Measurements from ENCODE around the gene FZD10.

Gene FZD10

DNA sequence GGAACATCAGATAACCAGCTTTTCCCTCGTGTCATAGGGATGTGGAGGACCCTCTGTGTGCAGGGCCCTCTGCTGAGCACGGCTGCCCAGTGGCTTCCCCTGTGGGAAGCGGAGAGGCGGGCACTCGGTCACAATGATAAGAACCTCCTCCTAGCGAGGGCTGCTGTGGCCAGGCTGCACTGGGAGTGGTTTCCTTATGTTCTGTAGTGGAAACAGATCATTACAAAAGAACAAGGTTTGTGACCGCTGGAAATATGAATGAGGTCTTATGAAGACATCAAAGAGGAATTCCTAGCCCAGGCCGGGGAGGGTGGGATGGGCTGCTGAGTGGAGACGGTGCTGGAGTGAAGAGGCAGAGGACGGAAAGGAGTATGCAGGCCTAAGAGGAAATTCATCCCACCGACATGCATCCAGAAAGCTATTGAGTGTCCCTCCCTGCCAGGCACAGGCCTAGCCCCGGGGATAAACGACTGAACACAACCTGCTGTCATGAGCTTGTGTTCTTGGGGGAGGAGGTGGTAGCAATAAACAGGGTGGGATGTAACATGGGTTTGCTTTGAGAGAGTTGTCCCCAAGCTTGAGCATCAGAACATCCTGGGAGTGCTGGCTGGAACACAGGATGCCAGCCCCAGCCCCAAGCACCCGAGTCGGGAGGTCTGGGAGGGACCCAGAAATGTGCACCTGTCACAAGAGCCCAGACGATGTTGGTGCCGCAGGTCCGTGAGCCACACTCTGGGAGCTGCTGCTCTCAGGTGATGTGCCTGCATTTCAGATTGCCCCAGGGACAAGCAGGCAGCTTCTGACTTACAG is 37.5 kb downstream of the FZD10 start:
- DNase-seq (ENCODE audit: low read depth): no peak
- H3K4me3 ChIP-seq (ENCODE audit: low read depth, low read length): no peak overlapping the region

DNA sequence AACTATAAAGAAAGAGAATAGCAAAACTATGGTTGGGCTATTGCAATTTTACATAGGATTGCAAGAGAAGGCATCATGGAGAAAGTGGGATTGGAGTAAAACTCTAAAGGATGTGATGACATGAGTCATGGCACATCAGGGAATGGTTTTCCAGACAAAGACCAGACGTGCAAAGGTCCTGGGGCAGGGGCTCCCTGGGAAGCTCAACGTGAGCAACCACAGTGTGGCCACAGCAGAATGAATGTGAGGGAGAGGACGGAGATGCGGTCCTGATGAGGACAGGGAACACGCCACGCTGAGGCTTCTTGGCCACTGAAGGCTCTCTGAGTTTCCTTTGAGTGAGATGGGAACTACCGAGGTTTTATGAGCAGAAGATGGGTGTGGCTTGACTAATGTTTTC is 38.2 kb downstream of the FZD10 start:
- no peak overlapping the region for H3K4me3 ChIP-seq (ENCODE audit: low read depth, low read length)
- DNase-seq (ENCODE audit: low read depth): no peak

DNA sequence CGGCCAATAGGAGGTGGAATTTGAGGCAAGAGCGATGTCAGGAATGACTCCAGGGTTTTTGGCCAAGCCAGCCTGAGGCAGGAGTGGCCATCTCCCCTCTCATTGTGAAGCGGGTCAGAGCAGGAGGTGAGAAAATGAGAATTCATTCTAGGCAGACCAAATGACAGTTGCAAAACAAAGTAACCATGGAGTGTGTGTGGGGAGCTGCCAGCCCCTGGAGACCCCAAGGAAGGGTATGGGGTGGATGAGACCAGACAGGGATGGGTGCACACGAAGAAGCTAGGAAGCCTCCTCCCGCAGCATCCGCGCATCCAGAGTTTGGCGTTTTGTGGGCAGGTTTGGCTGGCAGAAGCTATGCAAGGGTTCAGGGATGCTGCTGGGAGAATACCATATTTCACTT is 38.8 kb downstream of the FZD10 start:
- DNase-seq (ENCODE audit: low read depth): no peak

DNA sequence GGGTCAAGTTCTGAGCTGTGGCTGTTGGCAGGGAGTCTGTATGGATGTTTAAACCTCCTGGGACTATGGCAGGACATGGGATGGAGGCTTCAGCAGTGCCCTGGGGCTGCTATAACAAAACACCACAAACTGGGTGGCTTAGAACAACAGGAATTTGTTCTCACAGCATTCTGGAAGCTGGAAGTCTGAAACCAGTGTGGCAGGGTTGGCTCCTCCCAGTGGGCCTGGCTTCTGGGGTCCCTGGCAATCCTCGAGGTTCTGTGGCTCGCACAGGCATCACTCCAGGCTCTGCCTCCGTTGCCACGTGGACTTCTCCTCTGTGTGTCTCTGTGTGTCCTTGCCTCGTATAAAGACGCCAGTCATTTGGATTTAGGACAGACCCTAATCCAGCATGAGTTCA is 39.9 kb downstream of the FZD10 start:
- no peak for DNase-seq (ENCODE audit: low read depth)
- no peak overlapping the region for H3K4me3 ChIP-seq (ENCODE audit: low read depth, low read length)

More for the DNA sequence above, 38.8 kb downstream of the FZD10 start:
- H3K4me3 ChIP-seq (ENCODE audit: low read depth, low read length): no peak overlapping the region

DNA sequence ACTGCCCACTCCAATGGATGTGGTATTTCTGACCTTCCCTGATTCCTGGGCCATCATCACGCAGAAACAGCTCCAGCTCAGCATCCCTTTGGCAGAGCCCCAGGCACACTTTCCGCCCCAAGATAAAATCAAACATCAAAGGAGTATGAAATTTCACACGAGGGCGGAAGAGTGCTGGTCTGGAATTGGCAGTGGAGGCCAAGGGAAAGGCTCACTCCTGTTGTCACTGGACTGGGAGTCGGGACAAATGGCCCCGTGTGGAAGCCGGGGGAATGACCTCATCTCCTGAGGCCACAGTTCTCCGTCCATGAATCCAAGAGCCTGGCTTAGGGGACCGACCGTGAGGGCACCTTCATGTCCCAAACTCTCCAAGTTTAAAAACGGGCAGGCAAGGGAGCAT is 40.9 kb downstream of the FZD10 start:
- H3K4me3 ChIP-seq (ENCODE audit: low read depth, low read length): no peak overlapping the region
- no peak for DNase-seq (ENCODE audit: low read depth)

- DNase-seq (ENCODE audit: low read depth): no peak
These were observed 42.3 kb downstream of the FZD10 start for GRCh38 chr12:130204541-130204953.

DNA sequence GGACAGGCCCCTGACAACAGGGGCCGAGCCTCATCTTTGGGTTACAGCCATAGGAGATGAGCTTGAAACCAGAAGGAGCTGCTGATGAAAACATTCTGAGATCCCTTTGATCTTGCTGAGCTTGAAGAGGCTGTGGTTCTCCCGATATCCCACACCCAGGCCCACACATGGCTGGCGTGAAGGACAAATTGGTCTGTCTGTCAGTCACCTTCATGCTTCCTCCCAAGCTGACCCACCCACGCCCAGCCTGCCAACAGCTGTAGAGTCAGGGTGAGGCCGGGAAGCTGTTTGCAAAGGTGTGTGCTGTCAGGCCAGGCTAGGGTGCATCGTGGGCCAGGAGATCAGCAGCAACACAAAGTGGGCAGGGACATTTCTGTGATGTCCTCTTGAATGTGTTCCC is 43.2 kb downstream of the FZD10 start:
- no peak overlapping the region for H3K4me3 ChIP-seq (ENCODE audit: low read depth, low read length)
- DNase-seq (ENCODE audit: low read depth): no peak

More at GRCh38 chr12:130204541-130204953, 42.3 kb downstream of the FZD10 start:
- no peak overlapping the region for H3K4me3 ChIP-seq (ENCODE audit: low read depth, low read length)

DNA sequence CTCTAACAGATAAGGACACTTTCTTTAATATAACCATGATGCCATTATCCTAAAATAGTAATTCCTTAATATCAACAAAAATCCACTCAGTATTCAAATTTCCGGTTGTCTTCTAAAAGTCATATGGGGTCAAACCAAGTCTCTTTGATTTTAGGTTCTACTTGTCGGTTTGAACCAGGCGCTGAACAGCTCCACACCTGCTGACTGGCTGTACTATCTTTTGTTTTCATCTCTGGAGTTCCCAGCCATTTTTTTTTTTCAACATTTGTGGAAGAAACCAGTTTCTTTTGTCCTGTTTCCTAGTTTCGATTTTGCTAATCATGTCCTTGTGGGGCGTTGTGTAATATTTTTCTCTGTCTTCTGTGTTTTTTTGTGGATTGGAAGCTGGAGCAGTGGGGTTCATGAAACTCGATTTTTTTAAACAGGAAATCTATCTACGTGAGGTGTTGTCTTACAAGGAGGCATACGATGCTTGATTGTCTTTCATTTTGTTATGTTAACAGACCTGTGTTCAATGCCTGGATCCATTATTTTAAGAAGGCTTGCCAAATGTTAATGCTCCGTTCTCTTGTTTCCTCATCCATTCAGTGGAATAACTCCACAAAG is 50.2 kb downstream of the FZD10 start:
- no peak overlapping the region for H3K4me3 ChIP-seq (ENCODE audit: low read depth, low read length)
- no peak for DNase-seq (ENCODE audit: low read depth)

DNA sequence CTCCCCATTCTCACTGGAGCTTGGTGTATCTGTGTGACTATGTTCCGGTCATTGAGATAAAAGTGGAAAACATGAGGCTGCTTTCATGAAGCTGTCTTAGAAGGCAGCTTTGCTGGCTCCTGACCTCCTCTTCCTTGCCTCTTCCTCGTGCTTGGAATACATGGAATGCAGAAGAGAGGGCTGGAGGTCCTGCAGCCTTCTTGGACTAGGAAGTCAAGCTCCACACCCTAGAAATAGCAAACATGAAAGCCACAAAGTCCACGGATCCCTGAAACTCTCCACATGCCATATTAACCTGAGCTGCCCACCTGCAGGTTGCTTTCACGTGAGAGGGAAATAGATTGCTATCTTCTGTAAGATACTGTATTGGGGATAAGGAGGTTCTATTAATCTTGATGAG is 51.0 kb downstream of the FZD10 start:
- no peak for DNase-seq (ENCODE audit: low read depth)
- no peak overlapping the region for H3K4me3 ChIP-seq (ENCODE audit: low read depth, low read length)

DNA sequence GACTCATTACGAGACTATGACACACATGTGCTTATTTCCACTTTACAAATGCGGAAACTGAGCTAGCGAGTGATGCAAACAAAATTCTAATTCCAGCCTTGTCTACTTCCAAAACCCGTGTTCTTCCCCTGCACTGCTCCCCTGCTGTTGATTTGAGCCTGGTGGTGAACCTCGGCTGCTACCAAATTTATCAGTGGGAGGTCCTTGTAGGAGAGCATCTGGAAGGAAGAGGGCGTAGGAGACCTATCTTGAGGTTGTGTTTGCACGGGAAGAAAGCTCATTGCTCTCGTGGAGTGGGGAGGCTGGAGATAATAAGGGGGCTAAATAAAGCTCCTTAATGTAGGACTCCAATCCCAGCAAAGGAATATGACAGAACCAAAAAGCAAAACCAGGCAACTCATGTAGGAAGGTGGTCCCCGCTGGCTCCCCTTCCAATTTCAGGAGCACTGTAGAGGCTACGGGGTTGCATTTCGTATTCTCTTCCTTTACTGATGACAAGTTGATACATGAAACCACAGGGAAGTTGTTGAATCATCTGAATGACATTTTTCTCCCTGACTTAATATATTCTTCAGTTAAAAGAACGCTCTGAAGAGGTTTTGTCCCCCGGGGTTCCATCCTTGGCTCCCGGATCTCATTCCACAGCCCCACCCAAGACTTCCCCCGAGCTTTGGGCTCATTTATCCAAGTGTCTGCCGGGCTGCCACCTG is 52.6 kb downstream of the FZD10 start:
- H3K4me3 ChIP-seq (ENCODE audit: low read depth, low read length): no peak overlapping the region
- no peak for DNase-seq (ENCODE audit: low read depth)

Data from skeletal muscle cell (primary cell).